Activated CD4-positive, alpha-beta T cell treated with anti-CD3 and anti-CD28 coated beads for 24 hours (primary cell): Measurements from ENCODE around the gene KLHL15.
"Not testable (repeated sequence)": the region's sequence is repeated elsewhere in the genome, so short reads cannot be mapped to it uniquely, and the experiment has no call there.

Source experiments
- DNase-seq, 2 donors: peaks; one replicate each; pipeline ENCODE4 v3.0.0-alpha.2; 2020; ENCODE audit warnings: low read depth in 2 of 2

The KLHL15 gene, protein sequence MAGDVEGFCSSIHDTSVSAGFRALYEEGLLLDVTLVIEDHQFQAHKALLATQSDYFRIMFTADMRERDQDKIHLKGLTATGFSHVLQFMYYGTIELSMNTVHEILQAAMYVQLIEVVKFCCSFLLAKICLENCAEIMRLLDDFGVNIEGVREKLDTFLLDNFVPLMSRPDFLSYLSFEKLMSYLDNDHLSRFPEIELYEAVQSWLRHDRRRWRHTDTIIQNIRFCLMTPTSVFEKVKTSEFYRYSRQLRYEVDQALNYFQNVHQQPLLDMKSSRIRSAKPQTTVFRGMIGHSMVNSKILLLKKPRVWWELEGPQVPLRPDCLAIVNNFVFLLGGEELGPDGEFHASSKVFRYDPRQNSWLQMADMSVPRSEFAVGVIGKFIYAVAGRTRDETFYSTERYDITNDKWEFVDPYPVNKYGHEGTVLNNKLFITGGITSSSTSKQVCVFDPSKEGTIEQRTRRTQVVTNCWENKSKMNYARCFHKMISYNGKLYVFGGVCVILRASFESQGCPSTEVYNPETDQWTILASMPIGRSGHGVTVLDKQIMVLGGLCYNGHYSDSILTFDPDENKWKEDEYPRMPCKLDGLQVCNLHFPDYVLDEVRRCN

GRCh38 chrX:24027086-24027485, at the start of gene KLHL15:
Gene KLHL15 (minus strand): TSS chrX:24027186. CDS start chrX:24006693, 20,493 bp downstream.
- DNase-seq: no peak

DNA sequence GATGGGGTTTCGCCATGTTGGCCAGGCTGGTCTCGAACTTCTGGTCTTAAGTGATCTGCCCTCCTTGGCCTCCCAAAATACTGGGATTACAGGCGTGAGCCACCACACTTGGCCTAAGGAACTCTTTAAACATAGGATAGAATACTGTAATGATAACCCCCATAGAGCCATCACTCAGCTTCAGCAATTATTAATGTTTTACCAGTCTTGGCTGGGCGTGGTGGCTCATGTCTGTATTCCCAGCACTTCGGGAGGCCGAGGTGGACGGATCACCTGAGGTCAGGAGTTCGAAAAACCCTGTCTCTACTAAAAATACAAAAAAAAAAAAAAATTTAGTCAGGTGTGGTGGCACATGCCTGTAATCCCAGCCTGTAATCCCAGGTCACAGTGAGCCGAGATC, 42.9 kb upstream of the KLHL15 start:
- DNase-seq: no peak

- DNase-seq: no peak
Observed at GRCh38 chrX:24063488-24063887, 36.5 kb upstream of the KLHL15 start.

- DNase-seq: no peak
Observed at GRCh38 chrX:24055043-24055356, 28.0 kb upstream of the KLHL15 start.

- DNase-seq: peak; percentile 62 to 79
Observed at GRCh38 chrX:24054182-24055042, 27.4 kb upstream of the KLHL15 start, which contains the start of gene EIF2S3. Gene EIF2S3 (plus strand): TSS chrX:24054956. CDS start chrX:24054969, 13 bp downstream.

DNA sequence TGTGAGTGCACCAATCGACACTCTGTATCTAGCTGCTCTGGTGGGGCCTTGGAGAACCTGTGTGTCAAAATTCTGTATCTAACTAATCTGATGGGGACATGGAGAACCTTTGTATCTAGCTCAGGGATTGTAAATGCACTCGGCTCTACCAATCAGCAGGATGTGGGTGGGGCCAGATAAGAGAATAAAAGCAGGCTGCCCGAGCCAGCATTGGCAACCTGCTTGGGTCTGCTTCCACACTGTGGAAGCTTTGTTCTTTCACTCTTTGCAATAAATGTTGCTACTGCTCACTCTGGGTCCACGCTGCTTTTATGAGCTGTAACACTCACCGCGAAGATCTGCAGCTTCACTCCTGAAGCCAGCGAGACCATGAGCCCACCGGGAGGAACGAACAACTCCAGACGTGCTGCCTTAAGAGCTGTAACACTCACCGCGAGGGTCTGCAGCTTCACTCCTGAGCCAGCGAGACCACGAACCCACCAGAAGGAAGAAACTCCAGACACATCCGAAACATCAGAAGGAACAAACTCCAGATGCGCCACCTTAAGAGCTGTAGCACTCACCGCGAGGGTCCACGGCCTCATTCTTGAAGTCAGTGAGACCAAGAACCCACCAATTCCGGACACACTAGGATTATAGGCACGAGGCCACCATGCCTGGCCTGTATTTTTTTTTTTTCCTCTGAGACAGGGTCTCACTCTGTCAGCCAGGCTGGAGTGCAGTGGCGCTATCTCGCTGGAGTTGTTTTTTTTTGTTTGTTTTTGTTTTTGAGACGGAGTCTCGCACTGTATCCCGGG, 23.7 kb upstream of the KLHL15 start:
- not testable (repeated sequence) for DNase-seq

DNA sequence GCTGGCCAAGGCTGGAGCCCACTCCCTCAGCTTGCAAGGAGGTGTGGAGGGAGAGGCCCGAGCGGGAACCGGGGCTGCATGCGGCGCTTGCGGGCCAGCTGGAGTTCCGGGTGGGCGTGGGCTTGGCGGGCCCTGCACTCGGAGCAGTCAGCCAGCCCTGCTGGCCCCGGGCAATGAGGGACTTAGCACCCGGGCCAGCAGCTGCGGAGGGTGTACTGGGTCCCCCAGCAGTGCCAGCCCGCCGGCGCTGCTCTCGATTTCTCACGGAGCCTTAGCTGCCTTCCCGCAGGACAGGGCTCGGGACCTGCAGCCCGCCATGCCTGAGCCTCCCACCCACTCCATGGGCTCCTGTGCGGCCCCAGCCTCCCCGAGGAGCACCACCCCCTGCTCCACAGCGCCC, 22.7 kb upstream of the KLHL15 start:
- not testable (repeated sequence) for DNase-seq

DNA sequence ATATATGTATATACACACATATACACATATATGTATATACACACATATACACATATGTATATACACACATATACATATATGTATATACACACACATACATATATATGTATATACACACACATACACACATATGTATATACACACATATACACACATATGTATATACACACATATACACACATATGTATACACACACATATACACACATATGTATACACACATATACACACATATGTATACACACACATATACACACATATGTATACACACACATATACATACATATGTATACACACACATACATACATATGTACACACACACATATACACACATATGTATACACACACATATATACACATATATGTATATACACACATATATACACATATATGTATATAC, 19.1 kb upstream of the KLHL15 start:
- DNase-seq: not testable (repeated sequence)

DNA sequence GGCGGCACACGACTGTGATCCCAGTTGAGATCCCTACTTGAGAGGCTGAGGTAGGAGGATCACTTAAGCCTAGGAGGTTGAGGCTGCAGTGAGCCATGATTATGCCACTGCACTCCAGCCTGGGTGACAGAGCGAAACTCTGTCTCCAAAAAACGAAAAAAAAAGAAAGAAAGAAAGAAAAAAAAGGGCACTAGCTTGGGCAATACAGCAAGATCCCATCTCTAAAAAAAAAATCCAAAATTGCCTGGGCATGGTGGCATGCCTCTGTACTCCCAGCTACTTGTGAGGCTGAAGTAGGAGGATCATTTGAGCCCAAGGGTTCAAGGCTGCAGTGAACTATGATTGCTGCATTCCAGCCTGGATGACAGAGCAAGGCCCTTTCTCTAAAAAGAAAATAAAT, 10.7 kb upstream of the KLHL15 start:
- DNase-seq: no peak

- no peak for DNase-seq
Observed at GRCh38 chrX:24034485-24034884, 7.5 kb upstream of the KLHL15 start.

DNA sequence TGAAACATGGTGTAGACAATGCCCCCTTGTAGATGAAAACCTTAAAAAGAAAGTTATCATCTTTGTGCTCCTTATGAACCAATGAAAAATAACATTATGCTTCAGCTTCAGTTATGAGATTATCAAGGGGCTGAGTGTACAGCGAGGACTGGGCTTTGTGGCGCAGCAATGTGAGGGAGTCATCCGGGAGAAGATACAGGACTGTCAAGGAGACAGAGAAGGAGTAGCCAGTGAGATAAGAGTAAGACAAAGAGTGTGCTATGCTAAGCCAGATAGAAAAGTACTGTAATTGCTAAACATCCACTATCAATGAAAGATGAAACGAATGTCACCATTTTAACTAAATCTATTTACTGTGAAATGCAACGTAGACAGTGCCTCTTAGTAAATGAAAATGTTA, 3.6 kb upstream of the KLHL15 start:
- DNase-seq: no peak

GRCh38 chrX:24027985-24028384, 999 bp upstream of the KLHL15 start:
- no peak for DNase-seq

DNA sequence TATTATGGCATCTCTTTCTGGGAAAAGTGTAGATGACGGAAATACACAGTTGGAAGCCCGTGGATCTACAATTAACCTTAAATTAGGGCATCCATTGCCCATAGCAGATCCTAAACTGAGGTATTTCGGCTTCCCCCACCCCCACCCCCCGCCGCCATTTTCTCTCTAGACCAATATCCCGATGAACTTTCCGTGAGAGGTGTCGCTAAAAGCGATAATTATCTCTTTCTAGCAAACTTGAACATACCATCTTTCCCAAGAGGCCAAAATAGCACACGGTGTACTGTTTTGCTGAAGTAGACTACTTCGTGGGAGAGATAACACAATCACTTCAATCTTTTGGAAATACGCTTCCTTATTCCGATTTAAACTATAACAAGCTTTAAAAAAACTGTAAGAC, 554 bp downstream of the KLHL15 start:
- no peak for DNase-seq

- DNase-seq: no peak
Observed at GRCh38 chrX:24025741-24026403, 1.1 kb downstream of the KLHL15 start.

DNA sequence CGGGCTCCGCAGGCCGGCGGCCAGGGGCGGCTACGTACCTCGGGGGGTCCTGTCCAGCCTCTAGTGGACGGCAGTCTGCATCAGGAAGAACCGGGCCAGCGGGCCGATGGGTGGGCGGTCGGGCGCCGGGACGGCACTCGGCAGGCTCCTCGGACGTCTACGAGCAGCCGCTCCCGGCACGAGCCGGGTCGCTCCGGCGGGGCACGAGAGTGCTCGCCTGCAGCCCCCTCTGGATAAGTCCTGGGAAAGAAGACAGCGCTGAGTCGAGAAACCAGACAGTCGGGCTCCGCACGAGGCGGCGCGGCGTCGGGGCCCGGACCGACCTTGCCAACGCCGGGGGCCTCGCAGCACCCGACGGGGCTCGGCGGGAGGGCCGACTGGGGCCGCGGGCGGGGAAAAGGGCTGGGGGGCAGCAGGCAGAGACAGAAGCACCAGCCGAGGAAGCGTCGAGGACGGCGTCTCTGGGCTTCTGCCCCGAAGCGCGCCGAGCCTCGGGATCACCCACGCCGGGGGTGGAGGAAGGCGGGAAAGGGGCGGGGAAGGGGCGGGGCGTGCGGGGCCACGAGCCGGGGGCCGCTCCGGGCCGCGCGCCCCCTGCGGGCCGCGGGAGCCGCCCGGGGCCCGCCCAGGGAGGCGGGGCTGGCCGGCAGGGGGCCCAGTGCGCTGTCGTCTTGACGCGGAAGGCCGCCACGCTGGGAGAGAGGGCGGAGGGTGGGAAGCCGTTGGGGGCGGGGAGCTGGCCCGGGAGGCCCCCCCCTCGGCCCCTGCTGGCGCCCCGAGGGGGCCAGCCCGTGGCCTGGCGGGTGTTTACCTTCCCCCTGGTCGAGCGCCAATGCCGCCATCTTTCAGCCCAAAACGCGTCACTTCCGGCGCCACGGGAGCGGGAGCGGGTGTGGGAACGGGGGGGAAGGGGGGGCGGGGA, 1.9 kb downstream of the KLHL15 start:
- DNase-seq: peak; percentile 59 to 69

- no peak for DNase-seq
Observed at GRCh38 chrX:24023972-24024669, 2.9 kb downstream of the KLHL15 start.

DNA sequence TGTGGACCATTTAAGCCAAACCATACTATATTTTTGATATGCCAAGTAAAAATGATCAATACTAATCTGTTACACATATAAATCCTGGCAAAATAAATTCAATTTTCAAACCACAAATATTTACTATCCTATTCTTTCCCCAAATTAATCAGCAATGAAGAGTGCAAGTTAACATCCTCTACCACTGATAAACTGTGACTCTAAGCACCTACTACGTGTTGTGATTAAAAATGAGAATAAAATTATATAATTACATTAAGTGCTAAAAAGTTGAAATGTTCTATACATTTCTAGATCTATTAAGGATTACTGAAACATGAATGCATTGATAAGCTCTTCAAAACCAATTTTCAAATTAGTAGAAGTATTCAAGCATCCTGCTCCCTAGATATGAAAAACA, 3.4 kb downstream of the KLHL15 start:
- DNase-seq: no peak

DNA sequence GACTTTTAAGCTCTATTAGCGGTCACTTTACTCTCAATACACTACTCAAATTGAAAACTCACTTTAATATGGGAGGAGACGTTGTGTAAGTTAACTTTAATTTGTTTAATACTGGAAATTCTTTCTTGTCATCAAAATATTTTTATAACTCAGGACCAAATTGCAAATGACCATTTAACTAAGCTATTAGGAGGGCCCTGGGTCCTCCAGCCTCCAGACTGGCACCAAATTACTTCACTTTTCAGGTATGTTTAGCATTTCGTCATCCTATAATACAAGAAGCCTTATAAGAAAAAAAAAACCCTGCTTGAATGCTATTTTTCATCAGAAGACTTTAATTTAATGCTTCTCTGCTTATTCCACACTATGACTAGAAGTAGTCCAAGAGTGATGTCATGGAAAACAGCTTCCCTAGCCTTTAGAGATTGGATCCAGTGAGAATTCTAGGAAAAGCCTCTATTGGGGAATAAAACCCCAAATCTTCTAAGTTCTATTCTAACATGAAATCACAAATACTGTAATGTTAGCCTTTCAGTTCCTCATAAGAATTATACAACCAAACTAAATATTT, 6.6 kb downstream of the KLHL15 start:
- DNase-seq: no peak

GRCh38 chrX:24019448-24019847, 7.5 kb downstream of the KLHL15 start:
- no peak for DNase-seq
